Measurements from ENCODE around the gene DOHH. TPM values are rescaled to one million over a fixed set of nuclear protein-coding genes. Genes with fewer than 3 reads are reported as not detected.

Gene DOHH
- total and polyA plus RNA-seq, 2 experiments from 2014 or later, result 19.0 to 34.7 TPM

- TF ChIP-seq ETS1 (IDR thresholded peaks at IDR 0.05) (no peak), ZNF114 (CRISPR knock-in tag; IDR thresholded peaks at IDR 0.05) (no peak)
Measured at GRCh38 chr19:3538258-3538929, 37.9 kb upstream of the DOHH start (continued).

- H3K27me3 ChIP-seq (ENCODE audit: insufficient read depth), result no peaks in the 10 kb centered on the region
- no peaks in the 10 kb centered on the region for H3K4me1 ChIP-seq (ENCODE audit: insufficient read depth)
- no peaks in the 10 kb centered on the region for H3K9me2 ChIP-seq (ENCODE audit: insufficient read depth)
- peaks cover 20% of the 10 kb centered on the region for H3K27me3 Mint-ChIP-seq (ENCODE audit: insufficient read depth, low read depth, poor library complexity)
- no peaks in the 10 kb centered on the region for H3K36me3 ChIP-seq (ENCODE audit: insufficient read depth)
- H3K27ac ChIP-seq (ENCODE audit: low read depth), result no peak overlapping the region
- H3K9me3 Mint-ChIP-seq, result 0 out of 3 replicates have a peak, but pooled peaks cover 3% of the 10 kb centered on the region
- no peaks in the 10 kb centered on the region for H3K79me2 ChIP-seq (replicated peaks; ENCODE audit: insufficient read depth)
- no peak overlapping the region for H3K4me2 ChIP-seq
- H3K4me3 Mint-ChIP-seq, result no peak overlapping the region
- DNase-seq (ENCODE audit: low spot score), result no peak
- no peak overlapping the region for H3K27ac Mint-ChIP-seq
- H3K4me3 ChIP-seq, result no peak overlapping the region
- H3K4me1 Mint-ChIP-seq, result peaks cover 10% of the 10 kb centered on the region; the same call in 2 of the 3 replicates
- H4K20me1 ChIP-seq (replicated peaks; ENCODE audit: insufficient read depth), result no peaks in the 10 kb centered on the region; the same call in 1 of the 2 replicates
- H2AFZ ChIP-seq, result no peak overlapping the region
- H3F3A ChIP-seq (replicated peaks; ENCODE audit: low read depth), result peaks cover 7% of the 10 kb centered on the region; the same call in 1 of the 2 replicates
- H3K36me3 Mint-ChIP-seq (ENCODE audit: low read depth), result peaks cover 28% of the 10 kb centered on the region
- ATAC-seq, result peak; percentile 22
- TF ChIP-seq STAT1 (IDR thresholded peaks at IDR 0.05; ENCODE audit: unreplicated experiment) (no peak), ZNF331 (CRISPR knock-in tag; IDR thresholded peaks at IDR 0.05; ENCODE audit: low read depth) (no peak), CTCF (conservative IDR thresholded peaks at IDR 0.05; ENCODE audit: low read depth in 2 of 2) (no peak), CREB1 (CRISPR knock-in tag; IDR thresholded peaks at IDR 0.05; ENCODE audit: low read depth) (no peak), EZH2phosphoT487 (IDR thresholded peaks at IDR 0.05; ENCODE audit: unreplicated experiment) (no peak), EZH2 (IDR thresholded peaks at IDR 0.05; ENCODE audit: low read depth, unreplicated experiment) (no peak), NANOG (IDR thresholded peaks at IDR 0.05; ENCODE audit: borderline replicate concordance) (no peak), ZNF114 (CRISPR knock-in tag; IDR thresholded peaks at IDR 0.05) (no peak), POLR2AphosphoS5 (IDR thresholded peaks at IDR 0.05; ENCODE audit: low read depth) (no peak), REST (IDR thresholded peaks at IDR 0.05; ENCODE audit: unreplicated experiment) (no peak), JUNB (IDR thresholded peaks at IDR 0.05; ENCODE audit: unreplicated experiment) (no peak), ETS1 (IDR thresholded peaks at IDR 0.05) (no peak)
Measured at GRCh38 chr19:3537438-3538240, 37.2 kb upstream of the DOHH start.
